ENCODE data around the gene PIGA. TPM values are rescaled to one million over a fixed set of nuclear protein-coding genes. Genes with fewer than 3 reads are reported as not detected.

Gene PIGA
- total and polyA plus RNA-seq, 9 of the 15 experiments (the other 6 are each of a cell fraction or from before 2014, with no cell fraction given) = 14.8 to 36.9 (median 23.5) TPM

DNA sequence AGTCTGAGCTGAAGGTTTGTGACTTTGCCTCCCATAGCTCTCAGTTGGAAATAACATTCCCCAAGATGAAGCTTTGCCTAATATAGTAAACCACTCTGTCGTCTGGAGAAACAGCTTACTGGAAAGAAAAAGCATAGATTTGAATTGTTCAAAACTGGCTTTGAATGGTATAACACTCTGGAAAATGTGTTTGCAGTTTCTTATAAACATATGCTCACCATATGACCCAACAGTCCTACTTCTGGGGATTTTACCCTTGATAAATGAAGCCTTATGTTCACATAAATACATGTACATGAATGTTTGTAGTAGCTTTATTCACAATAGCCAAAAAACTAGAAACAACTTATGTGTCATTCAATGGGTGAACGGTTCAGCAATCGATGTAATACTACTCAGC lies 38.7 kb upstream of the PIGA start:
- Histone ChIP-seq H3K9me1 (ENCODE audit: control insufficient read depth, insufficient read depth, low read length) (no peaks in the 10 kb centered on the region), H2AFZ (ENCODE audit: low read depth, low read length) (no peak overlapping the region), H3K4me3 (no peak overlapping the region), H4K20me1 (replicated peaks; ENCODE audit: control insufficient read depth, insufficient read depth, low read length) (no peaks in the 10 kb centered on the region), H3K4me1 (replicated peaks in 1 of 2; ENCODE audit: control insufficient read depth in 2 of 2, insufficient read depth in 2 of 2, low read length in 2 of 2) (no peaks in the 10 kb centered on the region), H3K9me3 (replicated peaks; ENCODE audit: control insufficient read depth, insufficient read depth, low read depth, low read length) (no peaks in the 10 kb centered on the region), H3K27me3 (ENCODE audit: control insufficient read depth in 2 of 2, insufficient read depth in 2 of 2, low read length in 2 of 2) (no peaks in the 10 kb centered on the region; a peak in 2 of 5 replicates), H3K79me2 (ENCODE audit: control insufficient read depth, insufficient read depth, low read length) (no peaks in the 10 kb centered on the region), H3K9ac (ENCODE audit: insufficient read depth in 1 of 2, low read depth in 2 of 2, low read length in 2 of 2) (no peak overlapping the region), H3K4me2 (ENCODE audit: insufficient read depth, low read length) (no peak overlapping the region), H3K36me3 (ENCODE audit: control insufficient read depth, insufficient read depth, low read length) (no peaks in the 10 kb centered on the region), H3K27ac (ENCODE audit: extremely low read depth, low read depth, low read length) (no peak overlapping the region)
- intact Hi-C loops (cut with micrococcal nuclease) = no loop called here
- DNase-seq (ENCODE audit: extremely low read depth in 1 of 4, low spot score in 3 of 4) (no peak), ATAC-seq (no peak), FAIRE-seq (no peak)
- CTCF ChIA-PET (ENCODE audit: low intra/inter-chr PET ratio) = no interaction called here
- in situ Hi-C loops (cut with MboI) = no loop called here
- no TSS peak for BruUV-seq (replicated peaks)
- whole genome bisulfite sequencing (ENCODE audit: insufficient coverage, low coverage, missing lambda C conversion rate) = 0% methylated on average over 3 of the region's 3 CpGs
- TF ChIP-seq PML (IDR thresholded peaks at IDR 0.05; ENCODE audit: low read length) = no peak
- TF ChIP-seq HDGF (IDR thresholded peaks at IDR 0.05) = no peak
- POLR2A ChIA-PET = interaction anchor here (1.1 to 1.2 kb wide), 2 partner anchors 11 to 20 kb away, joined by 3 to 4 read pairs; no protein-coding TSS in a partner anchor

DNA sequence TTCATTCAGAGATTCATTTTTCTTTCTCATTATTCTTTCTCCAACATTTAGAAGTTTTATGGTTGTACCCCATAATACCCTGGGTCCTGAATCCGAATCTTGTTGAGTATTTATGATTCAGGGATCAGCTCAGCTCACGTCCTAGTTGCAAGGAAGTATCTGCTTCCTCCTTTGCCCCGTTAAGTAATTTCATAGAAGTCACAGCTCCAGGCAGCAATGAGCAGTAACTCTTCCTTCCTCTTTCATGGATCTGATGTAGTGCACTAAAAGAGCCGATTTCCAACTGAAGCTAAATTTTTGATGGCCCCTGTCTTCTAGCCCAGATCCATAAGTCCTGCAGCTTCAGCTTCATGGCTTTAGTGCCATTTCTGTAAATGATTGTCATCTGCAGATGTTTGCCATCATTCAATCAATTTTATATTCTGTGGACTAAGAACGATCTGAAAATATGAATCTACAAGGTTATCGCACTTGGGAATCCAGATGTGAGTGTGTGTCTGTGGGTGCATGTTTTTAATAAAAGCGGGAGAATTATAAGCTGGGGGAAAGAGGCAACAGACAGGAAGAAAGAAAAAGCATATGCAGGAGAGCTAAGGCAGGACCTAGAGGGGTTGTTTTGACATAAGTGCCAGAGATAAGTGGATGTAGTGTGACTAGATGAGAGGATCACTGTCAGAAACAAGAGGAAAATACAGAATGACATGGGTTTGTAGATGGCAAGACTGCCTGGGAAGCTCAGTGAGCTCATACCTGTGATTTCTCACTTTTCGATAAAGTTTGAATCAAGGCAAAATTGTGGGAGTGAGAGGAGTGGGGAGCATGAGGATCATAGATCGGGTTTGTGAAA lies 31.4 kb upstream of the PIGA start:
- Histone ChIP-seq H3K9me1 (ENCODE audit: control insufficient read depth, insufficient read depth, low read length) (no peaks in the 10 kb centered on the region), H3K79me2 (ENCODE audit: control insufficient read depth, insufficient read depth, low read length) (no peaks in the 10 kb centered on the region), H3K4me1 (replicated peaks in 1 of 2; ENCODE audit: control insufficient read depth in 2 of 2, insufficient read depth in 2 of 2, low read length in 2 of 2) (no peaks in the 10 kb centered on the region), H3K27ac (ENCODE audit: extremely low read depth, low read depth, low read length) (no peak overlapping the region), H3K9ac (ENCODE audit: insufficient read depth in 1 of 2, low read depth in 2 of 2, low read length in 2 of 2) (no peak overlapping the region), H2AFZ (ENCODE audit: low read depth, low read length) (no peak overlapping the region), H3K27me3 (ENCODE audit: control insufficient read depth in 2 of 2, insufficient read depth in 2 of 2, low read length in 2 of 2) (peaks cover 9 to 14% of the 10 kb centered on the region in 2 experiments; a peak in 3 of 5 replicates), H3K36me3 (ENCODE audit: control insufficient read depth, insufficient read depth, low read length) (no peaks in the 10 kb centered on the region), H3K4me3 (no peak overlapping the region), H3K9me3 (replicated peaks; ENCODE audit: control insufficient read depth, insufficient read depth, low read depth, low read length) (no peaks in the 10 kb centered on the region), H3K4me2 (ENCODE audit: insufficient read depth, low read length) (no peak overlapping the region), H4K20me1 (replicated peaks; ENCODE audit: control insufficient read depth, insufficient read depth, low read length) (no peaks in the 10 kb centered on the region)
- DNase-seq (ENCODE audit: extremely low read depth in 1 of 4, low spot score in 3 of 4) (no peak), ATAC-seq (no peak), FAIRE-seq (no peak)
- BruUV-seq (replicated peaks) = no TSS peak
- ChIA-PET POLR2A (interaction anchor here (0.5 kb wide), 1 partner anchor 19 kb away, joined by 3 read pairs; no protein-coding TSS in a partner anchor), CTCF (ENCODE audit: low intra/inter-chr PET ratio) (no interaction called here)
- 2% methylated on average over 9 of the region's 9 CpGs for WGBS (ENCODE audit: insufficient coverage, low coverage, missing lambda C conversion rate)
- intact Hi-C loops (cut with micrococcal nuclease) = no loop called here
- in situ Hi-C loops (cut with MboI) = loop anchor here (10.0 kb wide), 1 partner anchor 208 kb away; no protein-coding TSS in a partner anchor
- no peak for TF ChIP-seq RFX1 (IDR thresholded peaks at IDR 0.05)
- no peak for TF ChIP-seq TAF7 (tag; IDR thresholded peaks at IDR 0.05)
- no peak for TF ChIP-seq MCM5 (IDR thresholded peaks at IDR 0.05; ENCODE audit: low read depth)
- TF ChIP-seq, protein P1, sequence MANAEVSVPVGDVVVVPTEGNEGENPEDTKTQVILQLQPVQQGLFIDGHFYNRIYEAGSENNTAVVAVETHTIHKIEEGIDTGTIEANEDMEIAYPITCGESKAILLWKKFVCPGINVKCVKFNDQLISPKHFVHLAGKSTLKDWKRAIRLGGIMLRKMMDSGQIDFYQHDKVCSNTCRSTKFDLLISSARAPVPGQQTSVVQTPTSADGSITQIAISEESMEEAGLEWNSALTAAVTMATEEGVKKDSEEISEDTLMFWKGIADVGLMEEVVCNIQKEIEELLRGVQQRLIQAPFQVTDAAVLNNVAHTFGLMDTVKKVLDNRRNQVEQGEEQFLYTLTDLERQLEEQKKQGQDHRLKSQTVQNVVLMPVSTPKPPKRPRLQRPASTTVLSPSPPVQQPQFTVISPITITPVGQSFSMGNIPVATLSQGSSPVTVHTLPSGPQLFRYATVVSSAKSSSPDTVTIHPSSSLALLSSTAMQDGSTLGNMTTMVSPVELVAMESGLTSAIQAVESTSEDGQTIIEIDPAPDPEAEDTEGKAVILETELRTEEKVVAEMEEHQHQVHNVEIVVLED (CRISPR knock-in tag; IDR thresholded peaks at IDR 0.05) = no peak
- TF ChIP-seq MAZ (CRISPR knock-in tag; conservative IDR thresholded peaks at IDR 0.05 in 1 of 2, IDR thresholded peaks at IDR 0.05 in 1 of 2) = no peak
- TF ChIP-seq ZNF384 (IDR thresholded peaks at IDR 0.05; ENCODE audit: low read depth, low read length) = no peak
- TF ChIP-seq, protein P2, sequence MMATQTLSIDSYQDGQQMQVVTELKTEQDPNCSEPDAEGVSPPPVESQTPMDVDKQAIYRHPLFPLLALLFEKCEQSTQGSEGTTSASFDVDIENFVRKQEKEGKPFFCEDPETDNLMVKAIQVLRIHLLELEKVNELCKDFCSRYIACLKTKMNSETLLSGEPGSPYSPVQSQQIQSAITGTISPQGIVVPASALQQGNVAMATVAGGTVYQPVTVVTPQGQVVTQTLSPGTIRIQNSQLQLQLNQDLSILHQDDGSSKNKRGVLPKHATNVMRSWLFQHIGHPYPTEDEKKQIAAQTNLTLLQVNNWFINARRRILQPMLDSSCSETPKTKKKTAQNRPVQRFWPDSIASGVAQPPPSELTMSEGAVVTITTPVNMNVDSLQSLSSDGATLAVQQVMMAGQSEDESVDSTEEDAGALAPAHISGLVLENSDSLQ (IDR thresholded peaks at IDR 0.05) = no peak
- TF ChIP-seq HNRNPUL1 (IDR thresholded peaks at IDR 0.05; ENCODE audit: low read length) = no peak
- TF ChIP-seq FOXA1 (IDR thresholded peaks at IDR 0.05; ENCODE audit: borderline replicate concordance) = no peak
- no peak for TF ChIP-seq FOXJ3 (CRISPR knock-in tag; IDR thresholded peaks at IDR 0.05)
